ENCODE data around the gene LRRC4. TPM values are rescaled to one million over a fixed set of nuclear protein-coding genes. Genes with fewer than 3 reads are reported as not detected.

Gene LRRC4
- total and polyA plus RNA-seq, 3 donors from 2014 or later, result 10.2 to 17.0 (median 12.5) TPM

- Histone ChIP-seq H3K36me3 (ENCODE audit: low read depth, missing control alignments) (no peaks in the 10 kb centered on the region), H3K9me3 (no peaks in the 10 kb centered on the region), H3K4me3 (no peak overlapping the region), H3K27me3 (no peaks in the 10 kb centered on the region), H3K4me1 (no peaks in the 10 kb centered on the region), H3K27ac (no peak overlapping the region)
- intact Hi-C loops (cut with DNase I; ENCODE audit: low total_unique reads), result no loop called here
- no peak for TF ChIP-seq POLR2A (IDR thresholded peaks at IDR 0.05)
- TF ChIP-seq, protein P1, sequence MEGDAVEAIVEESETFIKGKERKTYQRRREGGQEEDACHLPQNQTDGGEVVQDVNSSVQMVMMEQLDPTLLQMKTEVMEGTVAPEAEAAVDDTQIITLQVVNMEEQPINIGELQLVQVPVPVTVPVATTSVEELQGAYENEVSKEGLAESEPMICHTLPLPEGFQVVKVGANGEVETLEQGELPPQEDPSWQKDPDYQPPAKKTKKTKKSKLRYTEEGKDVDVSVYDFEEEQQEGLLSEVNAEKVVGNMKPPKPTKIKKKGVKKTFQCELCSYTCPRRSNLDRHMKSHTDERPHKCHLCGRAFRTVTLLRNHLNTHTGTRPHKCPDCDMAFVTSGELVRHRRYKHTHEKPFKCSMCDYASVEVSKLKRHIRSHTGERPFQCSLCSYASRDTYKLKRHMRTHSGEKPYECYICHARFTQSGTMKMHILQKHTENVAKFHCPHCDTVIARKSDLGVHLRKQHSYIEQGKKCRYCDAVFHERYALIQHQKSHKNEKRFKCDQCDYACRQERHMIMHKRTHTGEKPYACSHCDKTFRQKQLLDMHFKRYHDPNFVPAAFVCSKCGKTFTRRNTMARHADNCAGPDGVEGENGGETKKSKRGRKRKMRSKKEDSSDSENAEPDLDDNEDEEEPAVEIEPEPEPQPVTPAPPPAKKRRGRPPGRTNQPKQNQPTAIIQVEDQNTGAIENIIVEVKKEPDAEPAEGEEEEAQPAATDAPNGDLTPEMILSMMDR (IDR thresholded peaks at IDR 0.05), result no peak
- 80 to 93% methylated on average over 1 of the region's 1 CpG for WGBS, 2 donors
- DNase-seq, result no peak
Measured at GRCh38 chr7:128045766-128046165, 14.5 kb upstream of the LRRC4 start.

DNA sequence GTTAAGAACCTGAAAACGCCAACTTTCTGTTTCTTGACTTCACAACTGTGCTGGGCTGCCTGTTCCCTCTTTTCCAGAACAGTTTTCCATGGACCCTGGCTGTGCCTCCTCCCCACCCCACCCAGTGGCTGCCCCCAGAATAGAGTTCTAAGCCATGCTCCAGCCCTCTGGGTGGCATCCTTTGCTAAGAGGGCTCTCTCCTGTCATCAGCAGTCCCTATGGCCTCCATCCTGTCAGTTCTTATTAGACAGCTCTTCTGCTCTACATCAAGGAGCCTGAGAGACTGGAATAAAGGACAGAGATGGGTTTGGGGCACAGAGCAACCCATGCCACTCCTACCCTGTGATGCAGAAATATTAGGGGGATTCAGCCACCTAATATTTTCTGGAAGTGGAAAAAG is 13.9 kb upstream of the LRRC4 start:
- Histone ChIP-seq H3K4me3 (no peak overlapping the region), H3K4me1 (no peaks in the 10 kb centered on the region), H3K36me3 (ENCODE audit: low read depth, missing control alignments) (no peaks in the 10 kb centered on the region), H3K27me3 (no peaks in the 10 kb centered on the region), H3K27ac (no peak overlapping the region), H3K9me3 (no peaks in the 10 kb centered on the region)
- DNase-seq, result no peak
- intact Hi-C loops (cut with DNase I; ENCODE audit: low total_unique reads), result no loop called here
- TF ChIP-seq, protein P1 (IDR thresholded peaks at IDR 0.05), result no peak
- TF ChIP-seq POLR2A (IDR thresholded peaks at IDR 0.05), result no peak
- 74 to 81% methylated on average over 1 of the region's 1 CpG for WGBS, 2 donors

DNA sequence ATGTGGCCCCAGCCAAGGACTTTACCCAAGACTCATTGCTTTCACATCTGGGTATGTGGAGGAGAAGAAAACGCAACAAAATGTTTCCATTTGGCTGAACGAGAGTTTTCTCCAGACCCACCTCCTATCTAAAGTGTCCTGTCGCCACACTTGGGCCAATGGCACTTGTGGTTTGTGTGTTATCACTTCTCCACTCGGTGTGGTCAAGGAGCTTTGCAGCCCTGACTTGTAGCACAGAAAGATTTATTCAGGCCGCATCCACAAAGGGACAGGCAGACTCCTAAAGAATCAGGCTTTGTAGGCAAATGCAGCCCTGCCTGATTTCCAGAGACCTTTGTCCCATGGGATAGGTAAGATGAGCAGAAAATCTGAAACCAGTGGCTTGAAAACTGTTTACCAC is 12.8 kb upstream of the LRRC4 start:
- TF ChIP-seq POLR2A (IDR thresholded peaks at IDR 0.05), result no peak
- TF ChIP-seq, protein P1 (IDR thresholded peaks at IDR 0.05), result no peak
- no peaks in the 10 kb centered on the region for H3K27me3 ChIP-seq
- H3K4me1 ChIP-seq, result no peaks in the 10 kb centered on the region
- intact Hi-C loops (cut with DNase I; ENCODE audit: low total_unique reads), result no loop called here
- DNase-seq, result no peak
- WGBS, 2 donors, result 52 to 77% methylated on average over 5 of the region's 5 CpGs
- H3K27ac ChIP-seq, result no peak overlapping the region
- H3K9me3 ChIP-seq, result no peaks in the 10 kb centered on the region
- no peak overlapping the region for H3K4me3 ChIP-seq
- no peaks in the 10 kb centered on the region for H3K36me3 ChIP-seq (ENCODE audit: low read depth, missing control alignments)

DNA sequence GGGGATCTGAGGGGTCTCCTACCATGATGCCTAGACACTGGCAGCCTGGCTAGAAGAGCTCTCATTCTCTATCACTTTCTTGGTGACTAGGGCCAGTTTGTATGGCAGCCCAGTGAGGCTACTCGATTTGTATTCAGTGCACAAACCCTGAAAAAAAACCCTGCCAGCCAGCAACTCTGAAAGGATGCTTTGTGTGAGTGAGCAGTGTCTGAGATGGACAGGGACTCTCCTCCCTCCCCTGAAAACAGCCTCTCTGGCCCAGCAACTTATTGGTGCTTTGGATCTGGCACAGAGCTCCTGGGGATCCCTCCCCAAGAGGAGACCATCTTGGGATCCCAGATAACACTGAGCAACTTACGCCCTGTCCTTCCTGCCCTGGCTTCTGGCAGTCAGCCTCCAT is 10.8 kb upstream of the LRRC4 start:
- Histone ChIP-seq H3K9me3 (no peaks in the 10 kb centered on the region), H3K36me3 (ENCODE audit: low read depth, missing control alignments) (no peaks in the 10 kb centered on the region), H3K27ac (no peak overlapping the region), H3K4me3 (no peak overlapping the region), H3K27me3 (no peaks in the 10 kb centered on the region), H3K4me1 (no peaks in the 10 kb centered on the region)
- intact Hi-C loops (cut with DNase I; ENCODE audit: low total_unique reads), result no loop called here
- no peak for DNase-seq
- WGBS, 2 donors, result 57 to 100% methylated on average over 1 to 2 of the region's 2 CpGs
- TF ChIP-seq POLR2A (IDR thresholded peaks at IDR 0.05), result no peak
- TF ChIP-seq, protein P1 (IDR thresholded peaks at IDR 0.05), result no peak

DNA sequence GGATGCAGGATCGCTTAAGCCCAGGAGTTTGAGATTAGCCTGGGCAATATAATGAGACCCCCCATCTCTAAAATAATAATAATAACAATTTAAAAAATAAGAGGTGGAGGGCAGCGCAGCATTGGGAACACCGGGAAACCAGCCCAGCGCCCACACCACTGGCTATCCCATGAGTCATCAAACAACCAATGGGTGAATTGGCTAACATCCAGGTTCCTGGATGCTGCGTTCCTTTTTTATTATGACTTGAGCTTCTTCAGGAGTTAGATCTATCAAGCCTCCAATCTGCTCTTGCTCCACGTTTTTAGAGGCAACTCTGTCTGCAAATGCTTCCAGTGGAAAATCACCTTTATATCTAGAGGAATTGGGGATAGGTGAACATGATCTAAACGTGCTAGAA is 10.0 kb upstream of the LRRC4 start:
- TF ChIP-seq, protein P1 (IDR thresholded peaks at IDR 0.05), result no peak
- TF ChIP-seq POLR2A (IDR thresholded peaks at IDR 0.05), result no peak
- 65 to 66% methylated on average over 7 of the region's 7 CpGs for WGBS, 2 donors
- H3K4me1 ChIP-seq, result no peaks in the 10 kb centered on the region
- H3K27me3 ChIP-seq, result no peaks in the 10 kb centered on the region
- no peak overlapping the region for H3K4me3 ChIP-seq
- intact Hi-C loops (cut with DNase I; ENCODE audit: low total_unique reads), result no loop called here
- H3K36me3 ChIP-seq (ENCODE audit: low read depth, missing control alignments), result no peaks in the 10 kb centered on the region
- no peak overlapping the region for H3K27ac ChIP-seq
- no peaks in the 10 kb centered on the region for H3K9me3 ChIP-seq
- no peak for DNase-seq

All from testis (tissue), 3 donors.